Subcutaneous adipose tissue (tissue), 4 donors: ENCODE results near the gene ANKS1B. TPM values are rescaled to one million over a fixed set of nuclear protein-coding genes. Genes with fewer than 3 reads are reported as not detected.

Experiments used
- CTCF ChIP-seq: fragments of 450-650 bp; IDR thresholded peaks from one replicate; pipeline ENCODE4 v1.5.1; 2016; ENCODE audit warnings: low read depth, mild to moderate bottlenecking, control low read depth, antibody characterized with exemption, moderate library complexity
- total RNA-seq, 4 donors: library from RNA; depleted of rRNA; stranded (reverse); fragments of >200 nt; gene quantifications; one replicate each; pipeline ENCODE4 v1.1.0, GENCODE V29; 2016

The ANKS1B gene
- total RNA-seq, 4 donors from 2014 or later, result 4.5 to 15.4 (median 10.1) TPM

GRCh38 chr12:99686142-99686541 is 298.6 kb downstream of the ANKS1B start:
- no peak for TF ChIP-seq CTCF

- TF ChIP-seq CTCF, result no peak
Measured at GRCh38 chr12:99680276-99680675, 304.5 kb downstream of the ANKS1B start.

GRCh38 chr12:99670635-99671034 is 314.1 kb downstream of the ANKS1B start:
- TF ChIP-seq CTCF, result no peak

GRCh38 chr12:99658671-99659349 is 325.9 kb downstream of the ANKS1B start:
- no peak for TF ChIP-seq CTCF

- no peak for TF ChIP-seq CTCF
Measured at GRCh38 chr12:99649551-99649950, 335.2 kb downstream of the ANKS1B start.

GRCh38 chr12:99648183-99648582 is 336.6 kb downstream of the ANKS1B start:
- no peak for TF ChIP-seq CTCF

GRCh38 chr12:99647453-99647852 is 337.3 kb downstream of the ANKS1B start, which contains the start of gene GARIN6:
GARIN6 (plus strand) TSS chr12:99647753; CDS start chr12:99648175, 422 bp downstream.
- no peak for TF ChIP-seq CTCF
